AG04449 (cell line): ENCODE measurements around the gene RNF103.

Experiments
- CTCF ChIA-PET: fragments of 350-600 bp; formaldehyde crosslinking; extraction: SDS; loops from one replicate; lab custom pipeline; 2021; ENCODE audit warnings: antibody characterized with exemption; lab: Yijun Ruan, JAX
- POLR2A ChIA-PET: fragments of 400-600, 350-600 bp; formaldehyde crosslinking; extraction: SDS; loops from one replicate; lab custom pipeline; 2020; ENCODE audit warnings: antibody characterized with exemption, inconsistent platforms; lab: Yijun Ruan, JAX
- DNase-seq: peaks from one replicate; pipeline ENCODE4 v3.0.0-alpha.2; 2010; ENCODE audit warnings: low read depth, low spot score
- H3K4me3 ChIP-seq: 2 replicates; pipeline ENCODE4 v1.5.1; 2011; ENCODE audit warnings: low read depth, mild to moderate bottlenecking, control low read depth, low read length
- CTCF ChIP-seq: IDR thresholded peaks from one replicate; pipeline ENCODE4 v1.5.1; 2011; ENCODE audit warnings: mild to moderate bottlenecking, moderate library complexity, low read length, control low read depth, inconsistent platforms; ENCODE audit not compliant: insufficient read depth; ENCODE audit errors: missing control alignments

RNF103 gene

GRCh38 chr2:86556508-86556907, 67.2 kb downstream of the RNF103 start:
- CTCF ChIA-PET, result no interaction called here
- no peak for TF ChIP-seq CTCF
- DNase-seq, result no peak
- no peak overlapping the region for H3K4me3 ChIP-seq
- POLR2A ChIA-PET, result no interaction called here
